Measurements from ENCODE around the gene TMOD4.

GRCh38 chr1:151135433-151136385 lies 40.1 kb downstream of the TMOD4 start:
- no peak for TF ChIP-seq CTCF (IDR thresholded peaks at IDR 0.05)
- no peak for TF ChIP-seq TEAD4 (CRISPR knock-in tag; IDR thresholded peaks at IDR 0.05)
- TF ChIP-seq SMAD3 (CRISPR knock-in tag; IDR thresholded peaks at IDR 0.05; ENCODE audit: borderline replicate concordance): no peak
- TF ChIP-seq NR3C1 (CRISPR knock-in tag; conservative IDR thresholded peaks at IDR 0.05; ENCODE audit: low read depth): no peak
- TF ChIP-seq GTF2I (CRISPR knock-in tag; conservative IDR thresholded peaks at IDR 0.05): no peak
- TF ChIP-seq GRHL2 (CRISPR knock-in tag; IDR thresholded peaks at IDR 0.05; ENCODE audit: insufficient replicate concordance, severe bottlenecking): no peak
- no peak for TF ChIP-seq ESRRA (CRISPR knock-in tag; IDR thresholded peaks at IDR 0.05; ENCODE audit: borderline replicate concordance)
- no peak for TF ChIP-seq ZNF232 (CRISPR knock-in tag; IDR thresholded peaks at IDR 0.05)
- no peak for TF ChIP-seq MAX (CRISPR knock-in tag; IDR thresholded peaks at IDR 0.05)
- TF ChIP-seq ATF2 (CRISPR knock-in tag; IDR thresholded peaks at IDR 0.05; ENCODE audit: borderline replicate concordance, low read depth): no peak
- no peak for TF ChIP-seq NR1H2 (CRISPR knock-in tag; IDR thresholded peaks at IDR 0.05)
- no peak for TF ChIP-seq FOXP1 (CRISPR knock-in tag; IDR thresholded peaks at IDR 0.05; ENCODE audit: borderline replicate concordance)
- TF ChIP-seq CBFB (CRISPR knock-in tag; IDR thresholded peaks at IDR 0.05; ENCODE audit: low read depth): no peak
- no peak for TF ChIP-seq ZBTB21 (CRISPR knock-in tag; IDR thresholded peaks at IDR 0.05; ENCODE audit: borderline replicate concordance)
